ENCODE results near the gene CHCHD5.
"Not testable (repeated sequence)": the region's sequence is repeated elsewhere in the genome, so short reads cannot be mapped to it uniquely, and the experiment has no call there.

The CHCHD5 gene, protein sequence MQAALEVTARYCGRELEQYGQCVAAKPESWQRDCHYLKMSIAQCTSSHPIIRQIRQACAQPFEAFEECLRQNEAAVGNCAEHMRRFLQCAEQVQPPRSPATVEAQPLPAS

DNA sequence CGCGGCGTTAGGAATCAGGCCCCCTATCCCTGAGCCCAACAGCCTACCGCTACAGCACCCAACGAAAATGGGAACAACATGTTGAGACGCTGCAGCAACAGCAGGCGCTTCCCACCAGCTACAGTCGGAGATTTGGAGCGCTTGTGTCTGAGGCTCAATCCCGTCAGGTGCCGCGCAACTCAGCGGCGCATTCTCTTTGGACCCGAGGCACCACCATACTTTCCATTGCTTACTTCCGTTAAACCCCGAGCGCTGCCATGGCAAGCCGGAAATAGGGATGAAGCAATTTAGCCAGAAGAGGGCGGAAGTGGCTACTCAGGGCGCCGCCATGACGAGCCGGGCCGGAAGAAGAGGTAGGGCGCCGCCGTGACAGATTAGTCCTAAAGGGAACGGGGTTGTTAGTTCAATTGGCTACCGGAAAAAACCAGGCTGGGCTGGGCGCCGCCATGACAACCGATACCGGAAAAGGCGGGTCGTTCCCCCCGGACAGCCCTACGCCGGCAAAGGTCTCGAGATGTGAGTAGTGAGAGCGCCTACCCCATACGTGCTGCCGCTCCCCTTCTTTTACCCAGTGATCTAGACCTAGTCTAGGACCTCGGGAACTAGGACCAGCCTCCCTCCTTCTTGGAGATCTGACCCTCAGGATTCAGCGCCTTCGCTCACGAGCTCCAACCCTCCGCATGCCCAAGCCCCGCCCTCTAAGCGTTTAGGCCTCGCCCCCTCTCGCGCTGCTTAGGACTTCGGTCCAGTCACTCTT is at the start of gene CHCHD5:
Gene CHCHD5, plus strand, starts transcription at position 476 of the 757 bp plus-strand sequence. Its CDS starts 39 bp downstream, at position 515.
- DNase-seq, result peak; percentile 91 to 98 (median 92)

GRCh38 chr2:112534826-112535225 is 49.6 kb upstream of the CHCHD5 start:
- no peak for DNase-seq

DNA sequence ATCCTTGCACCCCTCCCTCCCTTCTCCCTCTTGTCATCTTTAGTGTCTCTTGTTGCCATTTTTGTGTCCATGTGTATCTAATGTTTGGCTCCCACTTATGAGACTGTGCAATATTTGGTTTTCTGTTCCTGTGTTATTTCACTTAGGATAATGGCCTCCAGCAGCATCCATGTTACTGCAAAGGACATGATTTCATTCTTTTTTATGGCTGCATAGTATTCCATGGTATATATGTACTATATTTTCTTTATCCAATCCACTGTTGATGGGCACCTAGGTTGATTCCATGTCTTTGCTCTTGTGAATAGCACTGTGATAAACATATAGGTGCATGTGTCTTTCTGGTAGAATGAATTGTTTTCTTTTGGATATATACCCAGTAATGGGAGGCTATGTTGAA is 47.7 kb upstream of the CHCHD5 start:
- not testable (repeated sequence) for DNase-seq

- DNase-seq, result no peak
Observed at GRCh38 chr2:112539306-112539705, 45.1 kb upstream of the CHCHD5 start.

GRCh38 chr2:112540906-112541305 is 43.5 kb upstream of the CHCHD5 start:
- DNase-seq, result peak in 1 of 3 experiments; percentile 29

DNA sequence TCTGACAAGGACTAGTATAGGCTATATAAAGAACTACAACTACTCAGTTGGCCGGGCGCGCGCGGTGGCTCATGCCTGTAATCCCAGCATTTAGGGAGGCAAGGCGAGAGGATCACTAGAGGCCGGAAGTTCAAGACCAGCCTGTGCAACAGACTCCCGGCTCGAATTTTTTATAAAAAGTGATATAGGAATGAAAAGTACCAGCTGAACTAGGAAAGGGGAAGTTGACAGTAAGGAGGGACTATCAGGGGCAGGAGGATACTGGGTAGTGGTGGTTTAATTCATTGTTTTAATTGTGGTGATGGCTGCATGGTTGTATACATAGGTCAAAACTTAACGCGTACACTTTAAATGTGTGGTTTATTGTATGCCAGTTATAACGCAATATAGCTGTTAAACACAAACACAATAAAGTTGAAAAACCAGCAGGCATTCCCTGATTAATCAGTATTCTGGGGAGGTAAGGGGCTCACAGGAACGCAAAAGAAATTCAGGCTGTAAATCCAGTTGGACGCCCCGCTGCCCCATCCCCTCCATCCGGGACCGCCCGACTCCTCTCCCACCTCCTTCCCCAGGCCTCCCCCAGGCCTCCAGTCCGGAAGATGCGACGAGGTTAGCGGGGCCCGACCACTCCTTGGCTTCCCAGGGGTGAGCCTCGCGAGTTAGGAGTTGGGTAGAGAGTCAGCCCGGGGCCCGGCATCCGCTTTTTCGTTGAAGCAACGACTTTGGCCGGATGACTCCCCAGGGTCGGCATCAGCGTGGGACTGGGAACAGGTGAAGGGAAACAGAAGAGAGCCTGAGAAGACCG is 42.9 kb upstream of the CHCHD5 start:
- peak in 2 of 3 experiments; percentile 95 for DNase-seq

GRCh38 chr2:112542123-112542983 is 42.1 kb upstream of the CHCHD5 start, which contains the start of gene POLR1B:
TSS of gene POLR1B (plus strand) at chr2:112542465. CDS start at chr2:112542495, 30 bp downstream.
- peak; percentile 70 to 96 (median 96) for DNase-seq

DNA sequence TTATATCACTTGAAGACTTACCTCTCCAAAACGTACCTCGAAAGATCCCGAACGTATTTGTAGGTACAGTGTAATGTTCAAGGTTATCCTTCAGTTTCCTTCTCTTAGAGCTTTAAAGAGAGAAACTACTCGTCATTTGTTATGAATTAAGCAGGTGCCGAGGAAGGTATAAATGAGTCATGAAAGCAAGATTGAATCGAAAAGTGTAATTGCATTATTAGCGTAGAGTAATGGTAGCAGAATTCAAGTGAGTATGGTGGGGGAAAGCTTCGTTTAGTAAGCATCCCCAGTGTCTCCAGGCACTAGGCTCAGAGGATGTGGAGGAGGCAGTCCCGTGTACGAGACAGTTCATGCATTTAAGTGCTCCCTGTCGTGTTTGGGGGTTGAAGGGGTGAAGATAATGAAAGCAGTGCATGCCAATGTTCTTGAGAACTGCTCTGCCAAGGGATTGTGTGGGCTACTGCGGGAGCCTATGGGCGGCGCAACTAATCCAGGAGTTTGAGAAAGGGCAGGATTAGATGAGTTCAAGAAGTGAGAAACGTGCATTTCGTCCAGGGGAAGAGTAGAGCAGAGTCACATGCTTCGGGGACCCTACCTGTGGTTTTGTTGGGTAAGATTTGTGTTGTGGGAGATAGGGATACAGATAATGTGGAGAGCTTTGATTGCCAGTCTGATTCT is 41.3 kb upstream of the CHCHD5 start:
- DNase-seq, result peak in 2 of 3 experiments; percentile 30 to 52

GRCh38 chr2:112547333-112547732 is 37.1 kb upstream of the CHCHD5 start:
- no peak for DNase-seq

GRCh38 chr2:112548980-112549379 is 35.4 kb upstream of the CHCHD5 start:
- DNase-seq, result no peak

- DNase-seq, result no peak
Observed at GRCh38 chr2:112566104-112566503, 18.3 kb upstream of the CHCHD5 start.

GRCh38 chr2:112566508-112566907 is 17.9 kb upstream of the CHCHD5 start:
- DNase-seq, result not testable (repeated sequence)

DNA sequence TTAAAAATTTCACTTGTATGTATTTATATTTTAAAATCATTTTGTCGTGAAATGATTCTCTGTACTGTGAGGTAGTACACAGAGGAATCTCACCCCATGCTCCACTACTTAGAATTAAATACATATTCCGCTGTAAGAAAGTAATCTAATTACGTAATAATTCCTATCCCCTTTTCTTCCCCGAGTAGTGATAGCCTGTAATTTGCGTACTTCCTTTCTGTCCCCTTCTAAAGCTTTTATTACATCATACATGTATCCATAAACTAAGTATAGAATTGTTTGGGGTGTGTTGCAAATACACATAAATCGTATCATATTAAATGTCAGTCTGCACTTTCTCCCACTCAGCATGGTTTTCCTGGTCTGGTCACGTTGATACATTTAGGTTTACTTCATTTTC is 12.4 kb upstream of the CHCHD5 start:
- no peak for DNase-seq

DNA sequence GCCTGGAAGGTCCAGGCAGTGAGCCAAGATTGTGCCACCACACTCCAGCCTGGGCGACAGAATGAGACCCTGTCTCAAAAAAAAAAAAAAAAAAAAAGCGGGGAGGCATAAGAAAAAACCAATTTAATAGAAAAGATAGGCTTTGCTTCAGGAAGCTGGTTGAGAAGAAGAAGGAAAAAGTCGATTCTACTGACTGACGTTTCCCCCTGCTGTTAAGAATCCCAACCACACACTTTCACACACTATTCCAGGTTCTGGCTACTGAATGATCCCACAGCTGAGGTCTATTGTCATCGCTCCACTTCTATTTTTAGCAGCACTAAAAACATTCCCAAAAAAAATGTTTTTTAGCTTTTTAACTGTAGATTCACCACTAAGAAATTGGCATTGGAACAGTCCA is 6.7 kb upstream of the CHCHD5 start:
- DNase-seq, result no peak

GRCh38 chr2:112579241-112579640 is 5.2 kb upstream of the CHCHD5 start:
- DNase-seq, result peak in 1 of 3 experiments; percentile 13

DNA sequence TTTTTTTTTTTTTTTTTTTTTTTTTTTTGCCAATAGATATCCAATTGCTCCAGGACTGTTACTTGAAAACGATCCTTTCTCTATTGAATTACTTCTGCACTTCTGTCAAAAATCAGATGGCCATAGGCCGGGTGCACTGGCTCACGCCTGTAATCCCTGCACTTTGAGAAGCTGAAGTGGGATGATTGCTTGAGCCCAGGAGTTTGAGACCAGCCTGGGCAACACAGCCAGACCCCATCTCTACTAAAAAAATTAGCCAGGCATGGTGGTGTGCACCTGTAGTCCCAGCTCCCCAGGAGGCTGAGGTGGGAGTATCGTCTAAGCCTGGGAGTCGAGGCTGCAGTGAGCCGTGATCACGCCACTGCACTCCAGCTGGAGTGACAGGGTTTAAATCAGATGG is 4.3 kb upstream of the CHCHD5 start:
- DNase-seq, result no peak

DNA sequence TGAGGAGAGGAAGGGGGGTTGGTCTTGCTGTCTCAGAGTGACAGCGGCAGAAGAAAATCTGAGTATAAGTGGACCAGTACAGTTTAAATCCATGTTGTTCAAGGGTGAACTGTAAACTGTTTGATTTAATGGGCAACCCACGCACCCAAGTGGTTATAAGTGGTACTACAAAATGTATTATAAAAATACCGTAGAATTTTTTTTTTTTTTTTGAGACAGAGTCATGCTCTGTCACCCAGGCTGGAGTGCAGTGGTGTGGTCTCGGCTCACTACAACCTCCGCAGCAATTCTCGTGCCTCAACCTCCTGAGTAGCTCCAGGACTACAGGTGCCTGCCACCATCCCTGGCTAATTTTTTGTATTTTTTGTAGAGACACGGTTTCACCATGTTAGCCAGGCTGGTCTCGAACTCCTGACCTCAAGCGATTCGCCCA is 2.1 kb upstream of the CHCHD5 start:
- peak; percentile 16 to 79 (median 56) for DNase-seq

GRCh38 chr2:112583497-112584133 is 794 bp upstream of the CHCHD5 start:
- DNase-seq, result peak in 1 of 3 experiments; percentile 72

- no peak for DNase-seq
Observed at GRCh38 chr2:112584891-112585250, 462 bp downstream of the CHCHD5 start.

- DNase-seq, result no peak
Observed at GRCh38 chr2:112585400-112585799, 991 bp downstream of the CHCHD5 start.

- no peak for DNase-seq
Observed at GRCh38 chr2:112585873-112586464, 1.6 kb downstream of the CHCHD5 start.
